Loucy (cell line): ENCODE data around the gene DNAJC17.

Experiments used
- CTCF ChIP-seq: fragments of 200-600 bp; sonication (generic); conservative IDR thresholded peaks from 2 replicates; pipeline ENCODE4 v1.5.1; 2014; ENCODE audit warnings: mild to moderate bottlenecking, antibody characterized with exemption, low read length
- EZH2phosphoT487 ChIP-seq: fragments of 200-600 bp; IDR thresholded peaks from 2 replicates; pipeline ENCODE4 v1.6.1; 2018; ENCODE audit warnings: antibody characterized with exemption, mild to moderate bottlenecking, moderate library complexity, borderline replicate concordance

- TF ChIP-seq CTCF (no peak), EZH2phosphoT487 (no peak)
Measured at GRCh38 chr15:40831861-40832260, 24.6 kb upstream of the DNAJC17 start.
